H1 (cell line): ENCODE data around the gene SLC25A51. TPM values are rescaled to one million over a fixed set of nuclear protein-coding genes. Genes with fewer than 3 reads are reported as not detected.

Source experiments
- CTCF ChIA-PET: fragments of 300-600 bp; sonication (Branson Sonifier 250); formaldehyde crosslinking; loops from one replicate; lab custom pipeline; 2021; ENCODE audit not compliant: partially characterized antibody; lab: Charles Lee
- POLR2A ChIA-PET: fragments of 300-600 bp; sonication (Branson Sonifier 250); formaldehyde crosslinking; loops from one replicate; lab custom pipeline; 2021; ENCODE audit warnings: inconsistent platforms; ENCODE audit not compliant: partially characterized antibody; lab: Charles Lee
- DNase-seq, 2 experiments: peaks; one replicate each; pipeline versions ENCODE4 v3.0.0 to v3.0.0-alpha.2; 2010 to 2022; ENCODE audit warnings: low spot score in 2 of 2, low read depth in 1 of 2, mixed read lengths in 1 of 2
- FAIRE-seq: peaks from 2 replicates; lab custom pipeline; 2011; peaks lifted over from hg19 to GRCh38; lab: Jason Lieb, UNC
- H2AFZ ChIP-seq: 2 replicates; pipeline ENCODE4 v1.8.1; 2012; ENCODE audit warnings: low read length, inconsistent platforms
- H2AK5ac ChIP-seq: 2 replicates; pipeline ENCODE4 v1.6.1; 2013; ENCODE audit warnings: low read depth, low read length
- H2BK120ac ChIP-seq: replicated peaks from 2 replicates; pipeline ENCODE3; 2013; ENCODE audit warnings: low read depth, low read length, inconsistent platforms
- H2BK12ac ChIP-seq: 2 replicates; pipeline ENCODE4 v1.6.1; 2013; ENCODE audit warnings: low read depth, low read length
- H2BK15ac ChIP-seq: 2 replicates; pipeline ENCODE4 v1.6.1; 2013; ENCODE audit warnings: low read length
- H2BK20ac ChIP-seq: 2 replicates; pipeline ENCODE4 v1.6.1; 2013; ENCODE audit warnings: low read length
- H2BK5ac ChIP-seq: 2 replicates; pipeline ENCODE4 v1.6.1; 2013; ENCODE audit warnings: low read depth, low read length
- H3K14ac ChIP-seq: 2 replicates; pipeline ENCODE4 v1.6.1; 2013; ENCODE audit warnings: inconsistent platforms; ENCODE audit not compliant: insufficient read length
- H3K18ac ChIP-seq: 2 replicates; pipeline ENCODE4 v1.6.1; 2013; ENCODE audit warnings: low read length; ENCODE audit errors: extremely low read depth
- H3K23ac ChIP-seq: 2 replicates; pipeline ENCODE4 v1.6.1; 2013; ENCODE audit warnings: inconsistent platforms; ENCODE audit not compliant: insufficient read length
- H3K23me2 ChIP-seq: 2 replicates; pipeline ENCODE4 v1.6.1; 2013; ENCODE audit warnings: low read depth, low read length
- H3K27ac ChIP-seq: 2 replicates; pipeline ENCODE4 v1.6.1; 2011; ENCODE audit warnings: low read depth, low read length, inconsistent platforms
- H3K27me3 ChIP-seq, 4 experiments: replicated peaks in 1 of 4; 1 replicate in 1 of 4; 2 replicates in 3 of 4; pipeline versions ENCODE4 v1.6.1 to v1.8.1; 2011 to 2013; ENCODE audit warnings: low read length in 3 of 4, mild to moderate bottlenecking in 3 of 4, inconsistent platforms in 2 of 4, mixed read lengths in 2 of 4, moderate library complexity in 1 of 4; ENCODE audit not compliant: control insufficient read depth in 3 of 4, insufficient read depth in 3 of 4; ENCODE audit errors: extremely low read depth in 1 of 4
- H3K36me3 ChIP-seq, 4 experiments: 2 replicates each; pipeline versions ENCODE4 v1.6.1 to v1.8.1; 2011 to 2013; ENCODE audit warnings: mild to moderate bottlenecking in 4 of 4, low read length in 3 of 4, moderate library complexity in 2 of 4, control low read depth in 1 of 4, inconsistent platforms in 1 of 4; ENCODE audit not compliant: insufficient read depth in 4 of 4, control insufficient read depth in 2 of 4
- H3K4ac ChIP-seq: replicated peaks from 2 replicates; pipeline ENCODE3; 2013; ENCODE audit warnings: low read length, low read depth, mixed read lengths, inconsistent platforms; ENCODE audit not compliant: insufficient read length
- H3K4me1 ChIP-seq, 4 experiments: replicated peaks in 1 of 4; 1 replicate in 1 of 4; 2 replicates in 3 of 4; pipeline versions ENCODE4 v1.6.1 to v1.8.1; 2011 to 2013; ENCODE audit warnings: low read length in 3 of 4, inconsistent platforms in 2 of 4, mixed read lengths in 1 of 4; ENCODE audit not compliant: insufficient read depth in 4 of 4, control insufficient read depth in 3 of 4
- H3K4me2 ChIP-seq, 2 experiments: 2 replicates each; pipeline versions ENCODE4 v1.6.1 to v1.8.1; 2011 to 2013; ENCODE audit warnings: low read depth in 2 of 2, low read length in 2 of 2, control low read depth in 1 of 2, inconsistent platforms in 1 of 2, mild to moderate bottlenecking in 1 of 2; ENCODE audit not compliant: insufficient read depth in 1 of 2
- H3K4me3 ChIP-seq, 4 experiments: fragments of 200-600, 300-600 bp in 1 of 4; sonication (generic), shearing (Covaris generic), sonication (Bioruptor Twin) in 1 of 4; 2 replicates each; pipeline versions ENCODE4 v1.5.1 to v1.8.1; 2011 to 2016; ENCODE audit warnings: low read length in 4 of 4, low read depth in 3 of 4, control low read depth in 2 of 4, inconsistent platforms in 2 of 4, mild to moderate bottlenecking in 2 of 4, mixed read lengths in 1 of 4, moderate library complexity in 1 of 4; ENCODE audit not compliant: insufficient read depth in 2 of 4; ENCODE audit errors: extremely low read depth in 1 of 4
- H3K56ac ChIP-seq: replicated peaks from 2 replicates; pipeline ENCODE3; 2013; ENCODE audit warnings: low read depth, mild to moderate bottlenecking, mixed read lengths, low read length, inconsistent platforms; ENCODE audit not compliant: insufficient read length
- H3K79me1 ChIP-seq: 2 replicates; pipeline ENCODE4 v1.6.1; 2013; ENCODE audit warnings: low read depth, low read length, control low read depth
- H3K79me2 ChIP-seq, 2 experiments: 2 replicates each; pipeline versions ENCODE4 v1.6.1 to v1.8.1; 2012 to 2013; ENCODE audit warnings: low read length in 2 of 2, mild to moderate bottlenecking in 2 of 2, inconsistent platforms in 1 of 2; ENCODE audit not compliant: insufficient read depth in 2 of 2, control insufficient read depth in 1 of 2
- H3K9ac ChIP-seq, 4 experiments: replicated peaks in 1 of 4; 1 replicate in 1 of 4; 2 replicates in 3 of 4; pipeline versions ENCODE4 v1.6.1 to v1.8.1; 2011 to 2013; ENCODE audit warnings: low read depth in 3 of 4, low read length in 3 of 4, control low read depth in 2 of 4, mild to moderate bottlenecking in 2 of 4, moderate library complexity in 2 of 4, inconsistent platforms in 1 of 4; ENCODE audit errors: extremely low read depth in 1 of 4
- H3K9me3 ChIP-seq, 2 experiments: 2 replicates each; pipeline versions ENCODE4 v1.6.1 to v1.8.1; 2012 to 2013; ENCODE audit warnings: mild to moderate bottlenecking in 2 of 2, moderate library complexity in 2 of 2, control low read depth in 1 of 2, inconsistent platforms in 1 of 2, low read depth in 1 of 2, low read length in 1 of 2, mixed read lengths in 1 of 2; ENCODE audit not compliant: insufficient read depth in 2 of 2
- H4K20me1 ChIP-seq, 2 experiments: replicated peaks in 1 of 2; 2 replicates each; pipeline versions ENCODE3 to v1.8.1; 2011 to 2013; ENCODE audit warnings: inconsistent platforms in 2 of 2, low read length in 2 of 2, mild to moderate bottlenecking in 1 of 2; ENCODE audit not compliant: insufficient read depth in 2 of 2, control insufficient read depth in 1 of 2
- H4K5ac ChIP-seq: 2 replicates; pipeline ENCODE4 v1.6.1; 2013; ENCODE audit warnings: low read length, low read depth, mixed read lengths, inconsistent platforms; ENCODE audit not compliant: insufficient read length
- H4K8ac ChIP-seq: 2 replicates; pipeline ENCODE4 v1.8.0; 2013; ENCODE audit warnings: mild to moderate bottlenecking, moderate library complexity, low read length, inconsistent platforms; ENCODE audit not compliant: insufficient read depth; ENCODE audit errors: extremely low read depth
- H4K91ac ChIP-seq: replicated peaks from 2 replicates; pipeline ENCODE3; 2013; ENCODE audit warnings: low read length, mixed read lengths, inconsistent platforms; ENCODE audit not compliant: insufficient read length
- CBX5 ChIP-seq: fragments of 300-800, 300-1000 bp; sonication (generic); IDR thresholded peaks from 2 replicates; pipeline ENCODE4 v1.7.1; 2016; ENCODE audit warnings: antibody characterized with exemption, low read length, low read depth
- CREB1 ChIP-seq: IDR thresholded peaks from 2 replicates; pipeline ENCODE4 v1.6.1; 2012; ENCODE audit warnings: inconsistent platforms
- EGR1 ChIP-seq: IDR thresholded peaks from 2 replicates; pipeline ENCODE4 v1.6.1; 2011; ENCODE audit warnings: low read depth, low read length, borderline replicate concordance
- EP300 ChIP-seq, 2 experiments: IDR thresholded peaks; 1 replicate in 1 of 2; 2 replicates in 1 of 2; pipeline ENCODE4 v1.6.1; 2011 to 2012; ENCODE audit warnings: low read depth in 2 of 2, low read length in 2 of 2, mild to moderate bottlenecking in 2 of 2, borderline replicate concordance in 1 of 2, inconsistent platforms in 1 of 2, moderate library complexity in 1 of 2
- EZH2 ChIP-seq: fragments of 200-600 bp; sonication (generic); IDR thresholded peaks from 2 replicates; pipeline ENCODE4 v1.7.1; 2012; ENCODE audit warnings: low read depth, mild to moderate bottlenecking, moderate library complexity, low read length, inconsistent platforms; ENCODE audit not compliant: severe bottlenecking
- POLR2A ChIP-seq, 2 experiments: IDR thresholded peaks; 1 replicate in 1 of 2; 2 replicates in 1 of 2; pipeline ENCODE4 v1.6.1; 2011; ENCODE audit warnings: low read depth in 2 of 2, low read length in 2 of 2, mild to moderate bottlenecking in 2 of 2; ENCODE audit errors: control extremely low read depth in 1 of 2
- SIX5 ChIP-seq: IDR thresholded peaks from 2 replicates; pipeline ENCODE4 v1.6.1; 2011; ENCODE audit warnings: mild to moderate bottlenecking, low read depth, low read length
- TBP ChIP-seq: IDR thresholded peaks from 2 replicates; pipeline ENCODE4 v1.6.1; 2011; ENCODE audit warnings: low read depth, low read length, improper control_type of control experiment
- TEAD4 ChIP-seq: IDR thresholded peaks from 2 replicates; pipeline ENCODE4 v1.6.1; 2012; ENCODE audit warnings: low read depth, low read length, inconsistent platforms, mixed read lengths
- ZNF274 ChIP-seq: IDR thresholded peaks from 2 replicates; pipeline ENCODE4 v1.7.0; 2012; ENCODE audit warnings: low read length, borderline replicate concordance; ENCODE audit errors: extremely low read depth
- WGBS, 2 experiments: shearing (Covaris generic) in 1 of 2; methylation state at CpG; one replicate each; pipeline versions ENCODE4 v1.1.6 to v1.1.7; 2013 to 2015; ENCODE audit warnings: low lambda C conversion rate in 2 of 2, mixed read lengths in 2 of 2, inconsistent platforms in 1 of 2, low coverage in 1 of 2, missing lambda C conversion rate in 1 of 2; ENCODE audit not compliant: insufficient replicate concordance in 2 of 2, insufficient coverage in 1 of 2, insufficient read length in 1 of 2; ENCODE audit errors: extremely low coverage in 1 of 2, missing lambda C conversion rate in 1 of 2; 5-methylcytosine and 5-hydroxymethylcytosine counted together
- polyA plus RNA-seq, 7 experiments: library from polyadenylated mRNA; depleted of rRNA in 3 of 7; stranded (reverse) in 5 of 7; unstranded in 2 of 7; fragments of >200 nt in 5 of 7; fragments of 200-250 nt in 2 of 7; gene quantifications; 1 replicate in 5 of 7; 2 replicates in 1 of 7; 4 replicates in 1 of 7; pipeline versions ENCODE4 v1.2.1 to v1.2.3, GENCODE V29; 2011 to 2013; ENCODE audit warnings: missing spikeins in 2 of 7, mixed read lengths in 2 of 7
- total RNA-seq: library from RNA; stranded (reverse); fragmentation: NEBNext Ultra II Directional; extraction: Animal tissue kit (Norgen Biotek cat#: 25700); gene quantifications from 2 replicates; pipeline ENCODE4 v1.2.1, GENCODE V29; 2021

SLC25A51 gene
- total and polyA plus RNA-seq, 2 of the 8 experiments (the other 6 are each of a cell fraction or from before 2014, with no cell fraction given), result 8.0 to 14.5 TPM

GRCh38 chr9:37936376-37936775, 32.4 kb upstream of the SLC25A51 start:
- no peak for FAIRE-seq

More at GRCh38 chr9:37936376-37936775, 32.4 kb upstream of the SLC25A51 start:
- Histone ChIP-seq H3K4me2 (no peak overlapping the region), H3K36me3 (no peaks in the 10 kb centered on the region), H3K27me3 (no peaks in the 10 kb centered on the region), H3K4me1 (peaks cover 0 to 2% (median 1%) of the 10 kb centered on the region in 4 experiments; a peak in 1 of 7 replicates), H3K4ac (no peak overlapping the region), H4K20me1 (peaks cover 0 to 3% of the 10 kb centered on the region in 2 experiments), H3K9ac (no peak overlapping the region), H3K4me3 (no peak overlapping the region), H3K79me2 (no peaks in the 10 kb centered on the region), H3K23me2 (no peaks in the 10 kb centered on the region), H3K14ac (no peak overlapping the region), H4K8ac (no peak overlapping the region), H2BK12ac (no peak overlapping the region), H3K56ac (no peak overlapping the region), H3K27ac (no peak overlapping the region), H2BK20ac (no peak overlapping the region), H3K23ac (no peak overlapping the region), H3K9me3 (no peaks in the 10 kb centered on the region), H2AFZ (no peak overlapping the region), H4K91ac (no peak overlapping the region), H4K5ac (no peak overlapping the region), H2BK15ac (no peak overlapping the region), H2BK5ac (no peak overlapping the region), H2BK120ac (no peak overlapping the region), H2AK5ac (no peak overlapping the region), H3K79me1 (no peaks in the 10 kb centered on the region), H3K18ac (no peak overlapping the region)
- ChIA-PET POLR2A (no interaction called here), CTCF (interaction anchor here (0.6 to 1.6 kb wide), 8 partner anchors 9 to 480 kb away, joined by 3 to 4 read pairs (median 3); partner anchors contain the start of gene ALDH1B1)
- DNase-seq, result no peak
- no peak for TF ChIP-seq ZNF274
- TF ChIP-seq EGR1, result no peak
- TF ChIP-seq EZH2, result no peak
- TF ChIP-seq EP300 (IDR thresholded peaks at IDR 0.05; ENCODE audit: borderline replicate concordance in 1 of 2, low read depth in 2 of 2, low read length in 2 of 2), result no peak
- TF ChIP-seq CREB1, result no peak
- no peak for TF ChIP-seq TBP
- no peak for TF ChIP-seq SIX5
- TF ChIP-seq TEAD4, result no peak
- no peak for TF ChIP-seq POLR2A (IDR thresholded peaks at IDR 0.05; ENCODE audit: control extremely low read depth in 1 of 2, low read depth in 2 of 2, low read length in 2 of 2)
- no peak for TF ChIP-seq CBX5
- 84% methylated on average over 5 of the region's 5 CpGs; no CpG with 5 or more reads in 1 of the 2 experiments for WGBS, 2 experiments
